ENCODE measurements around the gene SSH3.

DNA sequence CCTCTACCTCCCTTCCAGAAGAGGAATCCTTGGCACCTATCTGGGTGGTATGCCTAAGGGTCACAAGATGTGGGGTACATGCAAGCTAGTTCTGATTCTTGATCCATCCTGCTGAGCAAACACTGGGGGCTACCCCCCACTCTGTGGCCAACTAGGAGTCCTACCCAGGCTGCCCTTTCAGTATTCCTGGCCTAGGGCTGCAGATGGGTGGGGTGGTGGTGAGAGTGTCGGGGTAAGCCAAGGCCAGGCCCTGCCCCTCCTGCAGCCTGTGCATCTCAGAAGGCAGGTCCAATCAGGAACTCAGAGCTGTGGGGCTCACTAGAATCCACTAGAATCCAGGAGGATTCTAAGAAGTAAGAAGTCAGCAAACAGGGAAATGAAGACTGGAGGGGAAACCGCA, 10.9 kb downstream of the SSH3 start:
- TF ChIP-seq CTCF (IDR thresholded peaks at IDR 0.05; ENCODE audit: control extremely low read depth in 1 of 3, insufficient read depth in 1 of 3, low read depth in 1 of 3, low read length in 3 of 3), result no peak
- no peak for TF ChIP-seq MAX (IDR thresholded peaks at IDR 0.05)
- TF ChIP-seq POLR2A (IDR thresholded peaks at IDR 0.05; ENCODE audit: control extremely low read depth in 1 of 2, low read depth in 2 of 2, low read length in 2 of 2), result no peak
- TF ChIP-seq ZNF274 (IDR thresholded peaks at IDR 0.05; ENCODE audit: borderline replicate concordance, extremely low read depth, low read length), result no peak
- no peak for TF ChIP-seq EP300 (IDR thresholded peaks at IDR 0.05; ENCODE audit: borderline replicate concordance in 1 of 2, low read depth in 2 of 2, low read length in 2 of 2)
- no peak for TF ChIP-seq RBBP5 (IDR thresholded peaks at IDR 0.05; ENCODE audit: borderline replicate concordance, low read depth, low read length)
- no peak for TF ChIP-seq RNF2 (IDR thresholded peaks at IDR 0.05; ENCODE audit: borderline replicate concordance, low read depth, low read length, missing control alignments, poor library complexity, severe bottlenecking)
- TF ChIP-seq TAF1 (IDR thresholded peaks at IDR 0.05; ENCODE audit: low read depth, low read length), result no peak
- no peak for TF ChIP-seq SP1 (IDR thresholded peaks at IDR 0.05; ENCODE audit: low read depth, low read length)
- TF ChIP-seq TBP (IDR thresholded peaks at IDR 0.05; ENCODE audit: low read depth, low read length), result no peak
